K562 (cell line): ENCODE results near the gene TRIM37. TPM values are rescaled to one million over a fixed set of nuclear protein-coding genes. Genes with fewer than 3 reads are reported as not detected.

Experiments
- ATAC-seq: fragments of 200-7000 bp; cut with Tn5 transposase; 3 replicates; pipeline ENCODE4 v1.9.1; 2020; ENCODE audit warnings: moderate library complexity
- BruUV-seq: library from RNA; stranded (reverse); fragments of 400-500 nt; replicated peaks from 2 replicates; lab custom pipeline; 2021; lab: Mats Ljungman, UMichigan
- CTCF ChIA-PET: fragments of 300-600 bp; formaldehyde crosslinking; extraction: SDS; loops from one replicate; lab custom pipeline; 2021; ENCODE audit warnings: low intra/inter-chr PET ratio; lab: Yijun Ruan, JAX
- POLR2A ChIA-PET: fragments of 300-600, 350-650 bp; sonication (Branson Sonifier 250); formaldehyde crosslinking; extraction: SDS; loops from one replicate; lab custom pipeline; 2021; ENCODE audit warnings: antibody characterized with exemption, inconsistent platforms; lab: Yijun Ruan, JAX
- DNase-seq, 4 experiments: peaks; one replicate each; pipeline versions ENCODE4 v3.0.0 to v3.0.0-alpha.2; 2011 to 2018; ENCODE audit warnings: low spot score in 3 of 4, mixed read lengths in 3 of 4; ENCODE audit errors: extremely low read depth in 1 of 4
- FAIRE-seq: peaks from 2 replicates; lab custom pipeline; 2011; peaks lifted over from hg19 to GRCh38; lab: Jason Lieb, UNC
- H2AFZ ChIP-seq: 2 replicates; pipeline ENCODE4 v1.6.0; 2011; ENCODE audit warnings: low read depth, low read length, control low read depth, inconsistent platforms
- H3K27ac ChIP-seq: fragments of 200-600 bp; 3 replicates; pipeline ENCODE4 v1.8.0; 2011; ENCODE audit warnings: low read depth, mild to moderate bottlenecking, control low read depth, inconsistent platforms, low read length, moderate library complexity, mixed read lengths; ENCODE audit errors: extremely low read depth
- H3K27me3 ChIP-seq, 2 experiments: fragments of 300-600 bp in 1 of 2; 2 replicates in 1 of 2; 3 replicates in 1 of 2; pipeline versions ENCODE4 v1.6.0 to v1.8.0; 2011; ENCODE audit warnings: inconsistent platforms in 2 of 2, low read length in 2 of 2, mild to moderate bottlenecking in 1 of 2, mixed read lengths in 1 of 2, moderate library complexity in 1 of 2; ENCODE audit not compliant: control insufficient read depth in 2 of 2, insufficient read depth in 2 of 2
- H3K36me3 ChIP-seq: fragments of 300-600 bp; 3 replicates; pipeline ENCODE4 v1.8.0; 2011; ENCODE audit warnings: mild to moderate bottlenecking, low read length, inconsistent platforms; ENCODE audit not compliant: control insufficient read depth, insufficient read depth
- H3K4me1 ChIP-seq, 2 experiments: fragments of 200-600 bp in 1 of 2; replicated peaks in 1 of 2; 2 replicates in 1 of 2; 3 replicates in 1 of 2; pipeline versions ENCODE4 v1.5.1 to v1.8.0; 2011; ENCODE audit warnings: inconsistent platforms in 2 of 2, low read length in 2 of 2, mild to moderate bottlenecking in 1 of 2, mixed read lengths in 1 of 2, moderate library complexity in 1 of 2; ENCODE audit not compliant: control insufficient read depth in 2 of 2, insufficient read depth in 2 of 2
- H3K4me2 ChIP-seq: 2 replicates; pipeline ENCODE4 v1.6.1; 2011; ENCODE audit warnings: low read length, control low read depth, inconsistent platforms, mixed read lengths; ENCODE audit not compliant: insufficient read depth
- H3K4me3 ChIP-seq: fragments of 200-600 bp; sonication (generic), shearing (Covaris generic); 2 replicates; pipeline ENCODE4 v1.5.1; 2016; ENCODE audit warnings: control low read depth, inconsistent platforms
- H3K79me2 ChIP-seq: fragments of 200-600 bp; 3 replicates; pipeline ENCODE4 v1.8.0; 2011; ENCODE audit warnings: low read length, inconsistent platforms; ENCODE audit not compliant: control insufficient read depth, insufficient read depth
- H3K9ac ChIP-seq, 2 experiments: 2 replicates each; pipeline versions ENCODE4 v1.6.0 to v1.6.1; 2011; ENCODE audit warnings: low read depth in 2 of 2, low read length in 2 of 2, control low read depth in 1 of 2, inconsistent platforms in 1 of 2, mild to moderate bottlenecking in 1 of 2, mixed read lengths in 1 of 2; ENCODE audit not compliant: insufficient read depth in 1 of 2
- H3K9me1 ChIP-seq: one replicate; pipeline ENCODE4 v1.6.0; 2011; ENCODE audit warnings: inconsistent platforms, mild to moderate bottlenecking, low read length, moderate library complexity; ENCODE audit not compliant: control insufficient read depth, insufficient read depth
- H3K9me3 ChIP-seq: replicated peaks from 2 replicates; pipeline ENCODE4 v1.5.1; 2011; ENCODE audit warnings: low read depth, low read length, inconsistent platforms; ENCODE audit not compliant: control insufficient read depth, insufficient read depth
- H4K20me1 ChIP-seq: replicated peaks from 2 replicates; pipeline ENCODE4 v1.6.1; 2011; ENCODE audit warnings: low read length, inconsistent platforms, mixed read lengths; ENCODE audit not compliant: control insufficient read depth, insufficient read depth
- BACH1 ChIP-seq: fragments of 200-800 bp; sonication (Bioruptor generic); IDR thresholded peaks from 2 replicates; pipeline ENCODE4 v1.6.1; 2016; ENCODE audit warnings: missing genetic modification characterization, missing compliant biosample characterization
- EP300 ChIP-seq: IDR thresholded peaks from 2 replicates; pipeline ENCODE4 v1.6.1; 2012; ENCODE audit warnings: low read length, improper control_type of control experiment
- NR4A1 ChIP-seq, 2 experiments: fragments of 250-450 bp in 1 of 2; fragments of 450-650 bp in 1 of 2; sonication (Bioruptor Pico) in 1 of 2; IDR thresholded peaks; 2 replicates each; pipeline versions ENCODE4 v1.4.0 to v1.6.1; 2016 to 2020; ENCODE audit warnings: mild to moderate bottlenecking in 2 of 2, missing compliant biosample characterization in 1 of 2, missing genetic modification characterization in 1 of 2, moderate library complexity in 1 of 2
- SIX5 ChIP-seq, 2 experiments: IDR thresholded peaks; 2 replicates each; pipeline ENCODE4 v1.6.1; 2011; ENCODE audit warnings: low read length in 2 of 2, borderline replicate concordance in 1 of 2, low read depth in 1 of 2, mild to moderate bottlenecking in 1 of 2, moderate library complexity in 1 of 2; ENCODE audit not compliant: insufficient read depth in 1 of 2
- ZNF143 ChIP-seq: sonication (generic); formaldehyde crosslinking; IDR thresholded peaks from 2 replicates; pipeline ENCODE4 v1.9.0; 2022; ENCODE audit warnings: mild to moderate bottlenecking, missing genetic modification reagents
- ZNF280A ChIP-seq: fragments of 450-650 bp; IDR thresholded peaks from 2 replicates; pipeline ENCODE4 v1.6.1; 2018; ENCODE audit warnings: mild to moderate bottlenecking, low read depth; ENCODE audit not compliant: partially characterized antibody
- WGBS: fragments of 100-300 bp; shearing (Covaris generic); methylation state at CpG from one replicate; pipeline ENCODE4 v1.1.6; 2016; ENCODE audit warnings: low coverage, mixed read lengths; ENCODE audit not compliant: insufficient coverage; ENCODE audit errors: missing lambda C conversion rate; 5-methylcytosine and 5-hydroxymethylcytosine counted together
- in situ Hi-C: fragments of 300-500 bp; cut with MboI; formaldehyde crosslinking; loops from 4 replicates; pipeline ENCODE4 v1.15.0; 2018; ENCODE audit warnings: inconsistent platforms, mixed read lengths
- intact Hi-C: fragments of 100-400 bp; cut with micrococcal nuclease; formaldehyde crosslinking; loops from 2 replicates; pipeline ENCODE4 v1.14.2; 2022
- polyA plus RNA-seq, 8 experiments: library from polyadenylated mRNA; depleted of rRNA in 4 of 8; stranded (reverse) in 5 of 8; unstranded in 3 of 8; fragments of >200 nt; fragmentation: Nextera tagmentation in 2 of 8; fragmentation: Illumina TruSeq in 1 of 8; extraction: Ambion mirVana in 2 of 8; extraction: Trizol in 1 of 8; gene quantifications; 2 replicates each; pipeline versions ENCODE4 v1.2.1 to v1.2.3, GENCODE V29; 2011 to 2014; ENCODE audit warnings: inconsistent platforms in 1 of 8, missing spikeins in 1 of 8
- total RNA-seq, 7 experiments: library from RNA; depleted of rRNA in 6 of 7; stranded (reverse); fragments of >200 nt in 6 of 7; fragmentation: Illumina TruSeq in 2 of 7; extraction: Trizol in 2 of 7; gene quantifications; 2 replicates each; pipeline versions ENCODE4 v1.2.1 to v1.2.3, GENCODE V29; 2011 to 2021; ENCODE audit warnings: low replicate concordance in 1 of 7

TRIM37 gene
- total and polyA plus RNA-seq, 9 of the 15 experiments (the other 6 are each of a cell fraction or from before 2014, with no cell fraction given) = 4.5 to 31.4 (median 23.8) TPM

DNA sequence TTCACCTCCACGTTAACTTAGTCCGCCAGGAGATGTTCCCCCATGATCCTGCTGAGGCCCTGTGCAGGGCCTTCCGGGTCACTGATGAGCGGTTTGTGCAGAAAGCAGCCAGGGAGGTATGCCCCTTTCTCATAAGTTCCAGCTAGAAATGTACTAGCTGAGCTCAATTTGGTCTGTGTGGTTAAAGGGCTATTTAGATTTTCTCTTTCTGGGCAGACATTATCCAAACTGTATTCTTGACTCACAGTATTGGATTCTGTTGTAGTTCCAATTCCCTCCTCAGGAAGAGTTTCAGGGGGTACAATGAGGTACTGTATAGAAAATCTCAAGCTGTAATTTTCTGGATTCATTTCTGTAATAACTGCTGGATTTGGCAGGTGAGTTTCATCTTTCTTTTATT lies 137.1 kb downstream of the TRIM37 start:
- intact Hi-C loops = no loop called here
- no peak for ATAC-seq
- ChIA-PET POLR2A (interaction anchor here (1.0 to 1.1 kb wide), 2 partner anchors 16 to 33 kb away, joined by 3 to 4 read pairs; no protein-coding TSS in a partner anchor), CTCF (no interaction called here)
- Histone ChIP-seq H3K27me3 (no peaks in the 10 kb centered on the region), H3K4me2 (no peak overlapping the region), H3K36me3 (no peaks in the 10 kb centered on the region), H2AFZ (no peak overlapping the region), H3K9ac (no peak overlapping the region), H3K9me3 (no peaks in the 10 kb centered on the region), H4K20me1 (no peaks in the 10 kb centered on the region), H3K79me2 (no peaks in the 10 kb centered on the region), H3K4me1 (no peaks in the 10 kb centered on the region), H3K4me3 (no peak overlapping the region), H3K9me1 (no peaks in the 10 kb centered on the region), H3K27ac (no peak overlapping the region)
- no peak for FAIRE-seq
- BruUV-seq = no TSS peak
- no peak for DNase-seq
- 68% methylated on average over 4 of the region's 4 CpGs for WGBS
- TF ChIP-seq NR4A1 (CRISPR knock-in tag; IDR thresholded peaks at IDR 0.05) (no peak), NR4A1 (tag; IDR thresholded peaks at IDR 0.05) (no peak), ZNF280A (no peak), EP300 (no peak), SIX5 (IDR thresholded peaks at IDR 0.05; ENCODE audit: borderline replicate concordance in 1 of 2, insufficient read depth in 1 of 2, low read depth in 1 of 2, low read length in 2 of 2) (no peak), ZNF143 (no peak), BACH1 (tag) (0 out of 2 replicates have a peak, but pooled peaks have one; percentile 6)
- in situ Hi-C loops = no loop called here
